ENCODE results near the gene CLCN7. TPM values are rescaled to one million over a fixed set of nuclear protein-coding genes. Genes with fewer than 3 reads are reported as not detected.

CLCN7 gene
- total RNA-seq, 1 donor, result 161 TPM

DNA sequence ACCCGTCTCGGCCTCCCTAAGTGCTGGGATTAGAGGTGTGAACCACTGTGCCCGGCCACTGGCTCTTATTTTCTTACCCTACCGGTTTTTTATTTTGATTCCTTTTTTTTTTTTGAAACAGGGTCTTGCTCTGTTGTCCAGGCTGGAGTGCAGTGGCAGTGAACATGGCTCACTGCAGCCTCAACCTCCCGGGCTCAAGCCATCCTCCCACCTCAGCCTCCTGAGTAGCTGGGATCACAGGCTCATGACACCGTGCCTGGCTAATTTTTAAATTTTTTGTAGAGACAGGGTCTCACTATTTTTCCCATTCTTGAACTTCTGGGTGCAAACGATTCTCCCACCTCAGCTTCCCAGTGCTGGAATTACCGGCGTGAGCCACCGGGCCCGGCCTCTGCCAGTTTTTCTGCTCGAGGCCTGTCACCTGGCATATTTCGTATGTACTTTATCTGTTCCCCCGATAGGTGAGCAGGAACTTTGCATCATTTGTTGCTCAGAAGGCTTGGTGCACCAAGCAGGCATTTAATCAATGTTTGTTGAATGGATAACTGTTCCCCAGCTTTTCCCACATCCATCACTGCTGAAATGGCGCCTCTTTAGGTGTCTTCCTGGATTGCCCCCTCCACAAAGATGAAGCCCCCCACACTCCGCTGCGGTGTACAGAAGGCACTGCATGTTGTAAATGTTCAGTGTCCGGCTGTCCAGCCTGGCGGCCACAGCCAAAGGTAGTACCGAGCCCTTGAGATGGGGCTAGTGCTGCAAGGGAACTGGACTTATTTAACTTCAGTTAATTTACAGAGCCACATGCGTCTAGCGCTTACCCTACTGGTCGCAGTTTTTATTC is 17.5 kb upstream of the CLCN7 start:
- TF ChIP-seq, protein P1, sequence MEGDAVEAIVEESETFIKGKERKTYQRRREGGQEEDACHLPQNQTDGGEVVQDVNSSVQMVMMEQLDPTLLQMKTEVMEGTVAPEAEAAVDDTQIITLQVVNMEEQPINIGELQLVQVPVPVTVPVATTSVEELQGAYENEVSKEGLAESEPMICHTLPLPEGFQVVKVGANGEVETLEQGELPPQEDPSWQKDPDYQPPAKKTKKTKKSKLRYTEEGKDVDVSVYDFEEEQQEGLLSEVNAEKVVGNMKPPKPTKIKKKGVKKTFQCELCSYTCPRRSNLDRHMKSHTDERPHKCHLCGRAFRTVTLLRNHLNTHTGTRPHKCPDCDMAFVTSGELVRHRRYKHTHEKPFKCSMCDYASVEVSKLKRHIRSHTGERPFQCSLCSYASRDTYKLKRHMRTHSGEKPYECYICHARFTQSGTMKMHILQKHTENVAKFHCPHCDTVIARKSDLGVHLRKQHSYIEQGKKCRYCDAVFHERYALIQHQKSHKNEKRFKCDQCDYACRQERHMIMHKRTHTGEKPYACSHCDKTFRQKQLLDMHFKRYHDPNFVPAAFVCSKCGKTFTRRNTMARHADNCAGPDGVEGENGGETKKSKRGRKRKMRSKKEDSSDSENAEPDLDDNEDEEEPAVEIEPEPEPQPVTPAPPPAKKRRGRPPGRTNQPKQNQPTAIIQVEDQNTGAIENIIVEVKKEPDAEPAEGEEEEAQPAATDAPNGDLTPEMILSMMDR (IDR thresholded peaks at IDR 0.05; ENCODE audit: extremely low read depth, low read depth, low read length), result no peak
- Histone ChIP-seq H3K4me3 (ENCODE audit: insufficient read depth, low read length) (peak overlapping the region; percentile 85), H3K4me1 (ENCODE audit: insufficient read depth, low read length) (peaks cover 9% of the 10 kb centered on the region), H3K9me3 (ENCODE audit: low read depth, low read length) (no peaks in the 10 kb centered on the region), H3K36me3 (ENCODE audit: insufficient read depth, low read length) (peaks cover 12% of the 10 kb centered on the region), H3K79me2 (ENCODE audit: insufficient read depth, low read length) (peaks cover 36% of the 10 kb centered on the region), H3K27me3 (ENCODE audit: insufficient read depth, low read length) (no peaks in the 10 kb centered on the region), H2AFZ (ENCODE audit: low read length) (peak overlapping the region; percentile 100), H4K20me1 (ENCODE audit: insufficient read depth, low read length) (peaks cover 7% of the 10 kb centered on the region), H3K4me2 (ENCODE audit: insufficient read depth, low read length) (peak overlapping the region; percentile 95), H3K27ac (ENCODE audit: low read depth, low read length) (peak overlapping the region; percentile 84)
- DNase-seq (ENCODE audit: insufficient read length, low spot score, missing footprints), result no peak

- H3K27ac ChIP-seq (ENCODE audit: low read depth, low read length), result no peak overlapping the region
- no peak for DNase-seq (ENCODE audit: insufficient read length, low spot score, missing footprints)
- no peak overlapping the region for H3K4me2 ChIP-seq (ENCODE audit: insufficient read depth, low read length)
- peaks cover 26% of the 10 kb centered on the region for H3K79me2 ChIP-seq (ENCODE audit: insufficient read depth, low read length)
- no peak overlapping the region for H2AFZ ChIP-seq (ENCODE audit: low read length)
- no peak overlapping the region for H3K4me3 ChIP-seq (ENCODE audit: insufficient read depth, low read length)
- H4K20me1 ChIP-seq (ENCODE audit: insufficient read depth, low read length), result peaks cover 7% of the 10 kb centered on the region
- H3K36me3 ChIP-seq (ENCODE audit: insufficient read depth, low read length), result peaks cover 10% of the 10 kb centered on the region
- TF ChIP-seq, protein P1 (IDR thresholded peaks at IDR 0.05; ENCODE audit: extremely low read depth, low read depth, low read length), result no peak
- H3K27me3 ChIP-seq (ENCODE audit: insufficient read depth, low read length), result no peaks in the 10 kb centered on the region
- H3K4me1 ChIP-seq (ENCODE audit: insufficient read depth, low read length), result peaks cover 9% of the 10 kb centered on the region
- no peaks in the 10 kb centered on the region for H3K9me3 ChIP-seq (ENCODE audit: low read depth, low read length)
Measured at GRCh38 chr16:1491327-1491726, 16.5 kb upstream of the CLCN7 start.

GRCh38 chr16:1489077-1489476 is 14.2 kb upstream of the CLCN7 start:
- Histone ChIP-seq H3K36me3 (ENCODE audit: insufficient read depth, low read length) (no peaks in the 10 kb centered on the region), H3K27ac (ENCODE audit: low read depth, low read length) (no peak overlapping the region), H2AFZ (ENCODE audit: low read length) (no peak overlapping the region), H3K27me3 (ENCODE audit: insufficient read depth, low read length) (no peaks in the 10 kb centered on the region), H3K4me2 (ENCODE audit: insufficient read depth, low read length) (no peak overlapping the region), H3K79me2 (ENCODE audit: insufficient read depth, low read length) (peaks cover 4% of the 10 kb centered on the region), H3K4me1 (ENCODE audit: insufficient read depth, low read length) (peaks cover 7% of the 10 kb centered on the region), H3K9me3 (ENCODE audit: low read depth, low read length) (no peaks in the 10 kb centered on the region), H4K20me1 (ENCODE audit: insufficient read depth, low read length) (no peaks in the 10 kb centered on the region), H3K4me3 (ENCODE audit: insufficient read depth, low read length) (no peak overlapping the region)
- DNase-seq (ENCODE audit: insufficient read length, low spot score, missing footprints), result no peak
- TF ChIP-seq, protein P1 (IDR thresholded peaks at IDR 0.05; ENCODE audit: extremely low read depth, low read depth, low read length), result no peak

DNA sequence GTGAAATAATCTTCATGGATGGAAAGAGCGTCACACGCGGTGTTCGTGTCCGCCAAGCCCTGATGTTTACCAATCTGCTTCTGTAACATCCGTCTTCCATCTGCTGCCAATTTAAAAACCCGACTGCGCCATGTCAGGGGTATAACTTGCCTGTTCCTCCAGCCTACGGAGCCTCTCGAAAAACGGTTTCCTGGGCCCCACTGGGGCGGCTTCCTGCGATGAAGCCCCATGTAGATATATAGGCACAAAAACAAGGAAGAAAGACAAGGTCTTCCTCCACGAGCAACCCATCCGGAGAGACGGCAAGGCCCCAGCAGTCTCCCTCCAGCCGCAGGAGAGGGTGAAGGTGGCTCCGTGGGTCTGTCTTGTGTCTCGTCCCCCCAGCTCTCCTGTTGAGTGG is 13.8 kb upstream of the CLCN7 start, which contains the start of gene PTX4:
Gene PTX4 (minus strand): TSS at position 326 of the 400 bp plus-strand sequence. CDS start 35 bp downstream, at position 291.
- TF ChIP-seq, protein P1 (IDR thresholded peaks at IDR 0.05; ENCODE audit: extremely low read depth, low read depth, low read length), result no peak
- no peak within 1 kb of the TSS for H2AFZ ChIP-seq (ENCODE audit: low read length)
- H3K36me3 ChIP-seq (ENCODE audit: insufficient read depth, low read length), result no peaks in the 10 kb centered on the region

More for the DNA sequence above, 13.8 kb upstream of the CLCN7 start, which contains the start of gene PTX4:
- Histone ChIP-seq H3K4me2 (ENCODE audit: insufficient read depth, low read length) (no peak within 1 kb of the TSS), H3K27me3 (ENCODE audit: insufficient read depth, low read length) (no peaks in the 10 kb centered on the region), H3K79me2 (ENCODE audit: insufficient read depth, low read length) (no peaks in the 10 kb centered on the region), H4K20me1 (ENCODE audit: insufficient read depth, low read length) (no peaks in the 10 kb centered on the region), H3K9me3 (ENCODE audit: low read depth, low read length) (no peaks in the 10 kb centered on the region), H3K4me1 (ENCODE audit: insufficient read depth, low read length) (peaks cover 4% of the 10 kb centered on the region), H3K27ac (ENCODE audit: low read depth, low read length) (no peak within 1 kb of the TSS), H3K4me3 (ENCODE audit: insufficient read depth, low read length) (no peak within 1 kb of the TSS)
- no peak for DNase-seq (ENCODE audit: insufficient read length, low spot score, missing footprints)
